HepG2 (cell line): ENCODE measurements around the gene GRIN3A. TPM values are rescaled to one million over a fixed set of nuclear protein-coding genes. Genes with fewer than 3 reads are reported as not detected.

Experiments used
- ATAC-seq: fragments of 200-7000 bp; cut with Tn5 transposase; 3 replicates; pipeline ENCODE4 v1.9.1; 2020; ENCODE audit warnings: mild to moderate bottlenecking, moderate library complexity
- BruUV-seq: library from RNA; stranded (reverse); fragments of 400-500 nt; replicated peaks from 2 replicates; lab custom pipeline; 2021; lab: Mats Ljungman, UMichigan
- CTCF ChIA-PET: fragments of 300-600 bp; formaldehyde crosslinking; extraction: SDS; loops from one replicate; lab custom pipeline; 2021; ENCODE audit warnings: low total read pairs, inconsistent platforms, low intra/inter-chr PET ratio; lab: Yijun Ruan, JAX
- POLR2A ChIA-PET: fragments of 350-600 bp; sonication (Branson Sonifier 250); formaldehyde crosslinking; loops from one replicate; lab custom pipeline; 2020; ENCODE audit warnings: antibody characterized with exemption, inconsistent platforms; lab: Yijun Ruan, JAX
- DNase-seq: peaks from one replicate; pipeline ENCODE4 v3.0.0-alpha.2; 2015; ENCODE audit warnings: low spot score
- FAIRE-seq: peaks from 3 replicates; lab custom pipeline; 2011; peaks lifted over from hg19 to GRCh38; lab: Jason Lieb, UNC
- H2AFZ ChIP-seq: one replicate; pipeline ENCODE4 v1.6.1; 2011; ENCODE audit warnings: low read length, inconsistent platforms
- H3K27ac ChIP-seq: fragments of 300-600 bp; 3 replicates; pipeline ENCODE4 v1.8.0; 2011; ENCODE audit warnings: mixed run types, mild to moderate bottlenecking, mixed read lengths, low read length, inconsistent platforms; ENCODE audit not compliant: insufficient read depth; ENCODE audit errors: extremely low read length
- H3K27me3 ChIP-seq, 2 experiments: fragments of 200-600 bp in 1 of 2; 2 replicates in 1 of 2; 3 replicates in 1 of 2; pipeline versions ENCODE4 v1.6.0 to v1.8.0; 2011; ENCODE audit warnings: low read length in 2 of 2, mild to moderate bottlenecking in 2 of 2, moderate library complexity in 2 of 2, inconsistent platforms in 1 of 2; ENCODE audit not compliant: insufficient read depth in 2 of 2, control insufficient read depth in 1 of 2
- H3K36me3 ChIP-seq, 2 experiments: fragments of 200-600 bp in 1 of 2; replicated peaks in 1 of 2; 2 replicates in 1 of 2; 3 replicates in 1 of 2; pipeline versions ENCODE4 v1.5.1 to v1.8.0; 2011; ENCODE audit warnings: low read length in 2 of 2, inconsistent platforms in 1 of 2; ENCODE audit not compliant: insufficient read depth in 2 of 2, control insufficient read depth in 1 of 2
- H3K4me1 ChIP-seq: 2 replicates; pipeline ENCODE4 v1.5.1; 2012; ENCODE audit warnings: low read length, inconsistent platforms; ENCODE audit not compliant: insufficient read depth
- H3K4me2 ChIP-seq: 2 replicates; pipeline ENCODE4 v1.6.0; 2011; ENCODE audit warnings: low read depth, low read length, inconsistent platforms
- H3K4me3 ChIP-seq, 3 experiments: fragments of 200-600 bp in 1 of 3; sonication (generic), shearing (Covaris generic) in 1 of 3; replicated peaks in 1 of 3; 2 replicates each; pipeline ENCODE4 v1.5.1; 2011 to 2016; ENCODE audit warnings: low read length in 3 of 3, inconsistent platforms in 2 of 3, low read depth in 2 of 3, mild to moderate bottlenecking in 2 of 3, control low read depth in 1 of 3, mixed read lengths in 1 of 3; ENCODE audit not compliant: insufficient read depth in 1 of 3
- H3K79me2 ChIP-seq: one replicate; pipeline ENCODE4 v1.6.1; 2011; ENCODE audit warnings: low read length, inconsistent platforms; ENCODE audit not compliant: insufficient read depth
- H3K9ac ChIP-seq: 2 replicates; pipeline ENCODE4 v1.6.0; 2011; ENCODE audit warnings: mild to moderate bottlenecking, low read depth, low read length, inconsistent platforms; ENCODE audit not compliant: insufficient read depth
- H3K9me3 ChIP-seq: 2 replicates; pipeline ENCODE4 v1.5.1; 2012; ENCODE audit warnings: mild to moderate bottlenecking, low read length
- H4K20me1 ChIP-seq: 2 replicates; pipeline ENCODE4 v1.6.0; 2011; ENCODE audit warnings: inconsistent platforms, mild to moderate bottlenecking, low read length, moderate library complexity; ENCODE audit not compliant: insufficient read depth
- ONECUT2 ChIP-seq: sonication (generic); formaldehyde crosslinking; IDR thresholded peaks from 2 replicates; pipeline ENCODE4 v1.4.0; 2020; ENCODE audit warnings: missing genetic modification reagents
- RNF219 ChIP-seq: sonication (generic); formaldehyde crosslinking; IDR thresholded peaks from 2 replicates; pipeline ENCODE4 v1.5.0; 2020; ENCODE audit warnings: mild to moderate bottlenecking, missing genetic modification reagents
- ZNF207 ChIP-seq: fragments of 450-650 bp; IDR thresholded peaks from 2 replicates; pipeline ENCODE4 v1.6.1; 2016; ENCODE audit warnings: antibody characterized with exemption, borderline replicate concordance
- ZNF615 ChIP-seq: sonication (generic); formaldehyde crosslinking; IDR thresholded peaks from 2 replicates; pipeline ENCODE4 v1.5.0; 2020; ENCODE audit warnings: mild to moderate bottlenecking, missing genetic modification reagents, borderline replicate concordance
- WGBS: methylation state at CpG from one replicate; pipeline ENCODE4 v1.1.6; 2017; ENCODE audit warnings: low lambda C conversion rate; 5-methylcytosine and 5-hydroxymethylcytosine counted together
- in situ Hi-C: cut with HindIII; loops from 2 replicates; pipeline ENCODE4 v1.10.0; 2017; ENCODE audit warnings: low pct_unique_long_range_greater_than_20kb; ENCODE audit not compliant: extremely low pct_ligation_motif_present
- intact Hi-C: fragments of 100-400 bp; cut with micrococcal nuclease; formaldehyde crosslinking; loops from one replicate; pipeline ENCODE4 v1.10.0; 2022; ENCODE audit not compliant: unreplicated experiment
- polyA plus RNA-seq, 8 experiments: library from polyadenylated mRNA; depleted of rRNA in 3 of 8; stranded (reverse) in 7 of 8; unstranded in 1 of 8; fragments of >200 nt; fragmentation: Illumina TruSeq in 4 of 8; extraction: Trizol in 4 of 8; gene quantifications; 2 replicates each; pipeline versions ENCODE4 v1.2.1 to v1.2.3, GENCODE V29; 2011 to 2016; ENCODE audit warnings: low read depth in 4 of 8, missing spikeins in 1 of 8, mixed read lengths in 1 of 8; ENCODE audit not compliant: insufficient read depth in 1 of 8
- total RNA-seq, 5 experiments: library from RNA; depleted of rRNA; stranded (reverse); fragments of >200 nt; fragmentation: Illumina TruSeq; extraction: Trizol; gene quantifications; 2 replicates each; pipeline ENCODE4 v1.2.3, GENCODE V29; 2016; ENCODE audit warnings: low read depth in 1 of 5
- TF ChIP-seq, protein P1 (sequence below): sonication (generic); formaldehyde crosslinking; IDR thresholded peaks from 2 replicates; pipeline ENCODE4 v1.8.0; 2022; ENCODE audit warnings: mild to moderate bottlenecking, missing genetic modification reagents, moderate library complexity

The GRIN3A gene
- total and polyA plus RNA-seq, 2 of the 13 experiments (the other 11 are each of a cell fraction or from before 2014, with no cell fraction given), result not detected

GRCh38 chr9:101693546-101694336 is 44.7 kb downstream of the GRIN3A start (continued):
- no peak for TF ChIP-seq RNF219 (CRISPR knock-in tag)
- TF ChIP-seq ZNF207, result no peak
- no peak for TF ChIP-seq ONECUT2

- no peak overlapping the region for H3K4me3 ChIP-seq
- WGBS, result 48% methylated on average over 2 of the region's 2 CpGs
- H3K79me2 ChIP-seq, result no peaks in the 10 kb centered on the region
- no peaks in the 10 kb centered on the region for H3K9me3 ChIP-seq
- ATAC-seq, result no peak
- H3K4me2 ChIP-seq, result no peak overlapping the region
- H3K4me1 ChIP-seq, result no peaks in the 10 kb centered on the region
- ChIA-PET POLR2A (no interaction called here), CTCF (no interaction called here)
- H3K36me3 ChIP-seq, result no peaks in the 10 kb centered on the region
- no peak overlapping the region for H3K27ac ChIP-seq
- DNase-seq, result no peak
- H3K9ac ChIP-seq, result no peak overlapping the region
- intact Hi-C loops (no loop called here), in situ Hi-C loops (no loop called here)
- no peaks in the 10 kb centered on the region for H3K27me3 ChIP-seq
- no TSS peak for BruUV-seq
- H4K20me1 ChIP-seq, result no peaks in the 10 kb centered on the region
- no peak for FAIRE-seq
- H2AFZ ChIP-seq, result no peak overlapping the region
- no peak for TF ChIP-seq ZNF615 (CRISPR knock-in tag)
- TF ChIP-seq, protein P1, sequence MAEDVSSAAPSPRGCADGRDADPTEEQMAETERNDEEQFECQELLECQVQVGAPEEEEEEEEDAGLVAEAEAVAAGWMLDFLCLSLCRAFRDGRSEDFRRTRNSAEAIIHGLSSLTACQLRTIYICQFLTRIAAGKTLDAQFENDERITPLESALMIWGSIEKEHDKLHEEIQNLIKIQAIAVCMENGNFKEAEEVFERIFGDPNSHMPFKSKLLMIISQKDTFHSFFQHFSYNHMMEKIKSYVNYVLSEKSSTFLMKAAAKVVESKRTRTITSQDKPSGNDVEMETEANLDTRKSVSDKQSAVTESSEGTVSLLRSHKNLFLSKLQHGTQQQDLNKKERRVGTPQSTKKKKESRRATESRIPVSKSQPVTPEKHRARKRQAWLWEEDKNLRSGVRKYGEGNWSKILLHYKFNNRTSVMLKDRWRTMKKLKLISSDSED, result no peak
Measured at GRCh38 chr9:101691657-101692056, 46.8 kb downstream of the GRIN3A start.
